ENCODE measurements around the gene INIP. TPM values are rescaled to one million over a fixed set of nuclear protein-coding genes. Genes with fewer than 3 reads are reported as not detected.

INIP gene
- total RNA-seq, 1 experiment from 2014 or later: 31.9 TPM

DNA sequence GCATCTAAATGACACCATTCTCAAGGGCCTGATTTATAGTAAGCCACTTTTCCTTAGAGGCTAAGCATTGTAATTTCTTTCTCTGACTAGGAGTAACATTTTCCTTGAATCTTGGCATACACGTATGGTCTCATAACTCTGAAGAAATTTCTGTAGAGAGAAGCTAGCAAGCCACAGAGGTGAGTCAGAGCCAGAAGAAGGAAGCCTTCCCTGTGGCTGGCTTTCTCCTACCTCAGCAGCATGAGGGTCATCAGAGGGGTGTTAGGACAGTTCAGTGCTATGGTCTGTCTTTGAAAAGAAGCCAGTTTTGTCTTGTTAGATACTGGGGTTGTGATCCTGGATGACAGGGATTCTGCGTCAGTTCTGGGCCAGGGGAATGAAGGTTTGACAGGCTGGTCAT lies 35.8 kb upstream of the INIP start:
- Mint-ChIP-seq H3K27ac (ENCODE audit: unreplicated experiment) (no peak overlapping the region), H3K9me3 (ENCODE audit: unreplicated experiment) (no peaks in the 10 kb centered on the region), H3K4me1 (ENCODE audit: low read depth, unreplicated experiment) (peaks cover 45% of the 10 kb centered on the region), H3K27me3 (ENCODE audit: insufficient read depth, unreplicated experiment) (no peaks in the 10 kb centered on the region), H3K36me3 (ENCODE audit: insufficient read depth, unreplicated experiment) (no peaks in the 10 kb centered on the region), H3K4me3 (ENCODE audit: unreplicated experiment) (no peak overlapping the region)
- Histone ChIP-seq H3K27me3 (replicated peaks; ENCODE audit: control insufficient read depth, insufficient read depth, low read length) (no peaks in the 10 kb centered on the region), H3K4me3 (ENCODE audit: low read depth, low read length) (no peak overlapping the region), H3K4me1 (peaks cover 59% of the 10 kb centered on the region), H3K9me3 (no peaks in the 10 kb centered on the region), H3K36me3 (ENCODE audit: control insufficient read depth, insufficient read depth, low read length) (no peaks in the 10 kb centered on the region)
- ChIA-PET POLR2A (no interaction called here), CTCF (interaction anchor here (1.1 kb wide), 1 partner anchor 35 kb away, joined by 3 read pairs; no protein-coding TSS in a partner anchor)
- TF ChIP-seq CTCF (IDR thresholded peaks at IDR 0.05; ENCODE audit: insufficient read depth in 1 of 2, low read depth in 1 of 2, low read length in 1 of 2, severe bottlenecking in 1 of 2, unreplicated experiment in 1 of 2): no peak
- no peak for DNase-seq
- intact Hi-C loops (cut with micrococcal nuclease; ENCODE audit: unreplicated experiment): no loop called here
- BruUV-seq (replicated peaks): no TSS peak

DNA sequence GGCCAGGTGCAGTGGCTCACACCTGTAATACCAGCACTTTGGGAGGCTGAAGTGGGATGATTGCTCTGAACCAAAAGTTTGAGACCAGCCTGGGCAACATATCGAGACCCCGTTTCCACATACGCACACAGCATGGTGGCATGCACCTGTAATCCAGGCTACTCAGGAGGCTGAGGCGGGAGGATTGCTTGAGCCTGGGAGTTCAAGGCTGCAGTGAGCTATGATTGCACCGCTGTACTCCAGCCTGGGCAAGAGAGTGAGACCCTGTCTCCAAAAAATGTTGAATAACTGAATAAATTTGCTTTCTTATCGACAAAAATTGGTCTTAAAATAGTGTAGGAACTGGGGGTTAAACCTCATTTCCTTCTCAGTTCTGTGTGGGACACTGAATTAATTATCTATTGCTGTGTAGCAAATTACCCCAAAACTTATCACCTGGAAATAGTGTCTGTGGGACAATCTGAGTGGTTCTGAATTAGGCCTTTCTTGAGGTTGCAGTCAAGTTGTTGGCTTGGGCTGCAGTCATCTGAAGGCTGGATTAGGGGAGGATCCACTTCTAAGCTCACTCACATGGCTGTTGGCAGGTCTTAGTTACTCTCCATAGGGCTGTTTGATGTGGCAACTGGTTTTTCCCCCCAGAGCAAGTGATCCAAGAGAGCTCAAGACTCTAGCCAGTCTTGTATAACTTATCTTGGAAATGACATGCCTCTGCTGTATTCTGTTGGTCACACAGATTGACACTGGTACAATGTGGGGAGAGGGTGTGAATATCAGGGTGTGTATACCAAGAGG lies 34.6 kb upstream of the INIP start:
- H3K27me3 ChIP-seq (replicated peaks; ENCODE audit: control insufficient read depth, insufficient read depth, low read length): no peaks in the 10 kb centered on the region
- H3K4me1 ChIP-seq: peaks cover 59% of the 10 kb centered on the region
- no peak for TF ChIP-seq CTCF (IDR thresholded peaks at IDR 0.05; ENCODE audit: insufficient read depth in 1 of 2, low read depth in 1 of 2, low read length in 1 of 2, severe bottlenecking in 1 of 2, unreplicated experiment in 1 of 2)
- DNase-seq: no peak
- BruUV-seq (replicated peaks): no TSS peak
- Mint-ChIP-seq H3K4me3 (ENCODE audit: unreplicated experiment) (peak overlapping the region; percentile 96), H3K27me3 (ENCODE audit: insufficient read depth, unreplicated experiment) (no peaks in the 10 kb centered on the region), H3K27ac (ENCODE audit: unreplicated experiment) (no peak overlapping the region), H3K4me1 (ENCODE audit: low read depth, unreplicated experiment) (peaks cover 38% of the 10 kb centered on the region), H3K9me3 (ENCODE audit: unreplicated experiment) (no peaks in the 10 kb centered on the region), H3K36me3 (ENCODE audit: insufficient read depth, unreplicated experiment) (no peaks in the 10 kb centered on the region)
- POLR2A ChIA-PET: no interaction called here
- no peaks in the 10 kb centered on the region for H3K9me3 ChIP-seq
- CTCF ChIA-PET: interaction anchor here (1.1 kb wide), 1 partner anchor 34 kb away, joined by 3 read pairs; no protein-coding TSS in a partner anchor
- no peaks in the 10 kb centered on the region for H3K36me3 ChIP-seq (ENCODE audit: control insufficient read depth, insufficient read depth, low read length)
- intact Hi-C loops (cut with micrococcal nuclease; ENCODE audit: unreplicated experiment): no loop called here
- H3K4me3 ChIP-seq (ENCODE audit: low read depth, low read length): peak overlapping the region; percentile 99

GRCh38 chr9:112751056-112751795 lies 33.3 kb upstream of the INIP start:
- H3K4me1 Mint-ChIP-seq (ENCODE audit: low read depth, unreplicated experiment): peaks cover 35% of the 10 kb centered on the region
- Histone ChIP-seq H3K36me3 (ENCODE audit: control insufficient read depth, insufficient read depth, low read length) (no peaks in the 10 kb centered on the region), H3K27me3 (replicated peaks; ENCODE audit: control insufficient read depth, insufficient read depth, low read length) (no peaks in the 10 kb centered on the region), H3K4me3 (ENCODE audit: low read depth, low read length) (peak overlapping the region; percentile 99), H3K9me3 (no peaks in the 10 kb centered on the region), H3K4me1 (peaks cover 51% of the 10 kb centered on the region)
- ChIA-PET POLR2A (interaction anchor here (0.5 to 2.2 kb wide), 5 partner anchors 14 to 591 kb away, joined by 3 to 9 read pairs (median 3); partner anchors contain the start of gene INIP), CTCF (interaction anchor here (0.6 to 2.0 kb wide), 5 partner anchors 14 to 42 kb away, joined by 3 to 10 read pairs (median 4); partner anchors contain the start of gene INIP)
- intact Hi-C loops (cut with micrococcal nuclease; ENCODE audit: unreplicated experiment): loop anchor here (1.0 kb wide), 2 partner anchors 14 to 33 kb away; partner anchors contain the start of gene INIP
- peak overlapping the region; percentile 85 for H3K27ac Mint-ChIP-seq (ENCODE audit: unreplicated experiment)
- BruUV-seq (replicated peaks): no TSS peak
- DNase-seq: peak; percentile 72
- H3K9me3 Mint-ChIP-seq (ENCODE audit: unreplicated experiment): no peaks in the 10 kb centered on the region
- peak overlapping the region; percentile 96 for H3K4me3 Mint-ChIP-seq (ENCODE audit: unreplicated experiment)
- no peaks in the 10 kb centered on the region for H3K27me3 Mint-ChIP-seq (ENCODE audit: insufficient read depth, unreplicated experiment)
- no peaks in the 10 kb centered on the region for H3K36me3 Mint-ChIP-seq (ENCODE audit: insufficient read depth, unreplicated experiment)
- no peak for TF ChIP-seq CTCF (IDR thresholded peaks at IDR 0.05; ENCODE audit: insufficient read depth in 1 of 2, low read depth in 1 of 2, low read length in 1 of 2, severe bottlenecking in 1 of 2, unreplicated experiment in 1 of 2)
